Hepatocyte (in vitro differentiated cells): ENCODE measurements around the gene PTPRN2. TPM values are rescaled to one million over a fixed set of nuclear protein-coding genes. Genes with fewer than 3 reads are reported as not detected.

ENCODE experiments used
- DNase-seq: peaks from one replicate; pipeline ENCODE4 v3.0.0-alpha.2; 2016; ENCODE audit warnings: low spot score
- H2AFZ ChIP-seq: fragments of 200-600 bp; sonication (generic); 2 replicates; pipeline ENCODE4 v1.6.0; 2016; ENCODE audit warnings: antibody characterized with exemption, mild to moderate bottlenecking
- H3K27ac ChIP-seq: fragments of 200-600 bp; sonication (generic); 2 replicates; pipeline ENCODE4 v1.5.1; 2016; ENCODE audit warnings: mild to moderate bottlenecking
- H3K27me3 ChIP-seq: fragments of 200-600 bp; sonication (generic); 2 replicates; pipeline ENCODE4 v1.6.1; 2016
- H3K36me3 ChIP-seq: fragments of 200-600 bp; sonication (generic); replicated peaks from 2 replicates; pipeline ENCODE4 v1.5.1; 2016; ENCODE audit warnings: low read depth; ENCODE audit not compliant: insufficient read depth
- H3K4me1 ChIP-seq: fragments of 200-600 bp; sonication (generic); 2 replicates; pipeline ENCODE4 v1.5.1; 2016; ENCODE audit warnings: mild to moderate bottlenecking, moderate library complexity; ENCODE audit not compliant: insufficient read depth
- H3K4me2 ChIP-seq: fragments of 200-600 bp; sonication (generic); 2 replicates; pipeline ENCODE4 v1.6.0; 2016
- H3K4me3 ChIP-seq: fragments of 200-600 bp; sonication (generic); 2 replicates; pipeline ENCODE4 v1.5.1; 2016; ENCODE audit warnings: mild to moderate bottlenecking
- H3K79me2 ChIP-seq: fragments of 200-600 bp; sonication (generic); 2 replicates; pipeline ENCODE4 v1.6.0; 2017; ENCODE audit warnings: mild to moderate bottlenecking
- H3K9me2 ChIP-seq: fragments of 200-600 bp; sonication (generic); replicated peaks from 2 replicates; pipeline ENCODE4 v1.6.0; 2017; ENCODE audit warnings: mild to moderate bottlenecking; ENCODE audit not compliant: insufficient read depth
- H3K9me3 ChIP-seq: fragments of 200-600 bp; sonication (generic); 2 replicates; pipeline ENCODE4 v1.5.1; 2016; ENCODE audit warnings: low read depth, mild to moderate bottlenecking
- H4K20me1 ChIP-seq: fragments of 200-600 bp; sonication (generic); 2 replicates; pipeline ENCODE4 v1.6.0; 2016; ENCODE audit warnings: mild to moderate bottlenecking; ENCODE audit not compliant: insufficient read depth, poor library complexity, severe bottlenecking
- EZH2 ChIP-seq: fragments of 200-600 bp; sonication (generic); IDR thresholded peaks from 2 replicates; pipeline ENCODE4 v1.6.1; 2016; ENCODE audit warnings: antibody characterized with exemption, mild to moderate bottlenecking, borderline replicate concordance
- EZH2phosphoT487 ChIP-seq: fragments of 200-600 bp; sonication (generic); IDR thresholded peaks from one replicate; pipeline ENCODE4 v1.6.1; 2018; ENCODE audit warnings: antibody characterized with exemption, mild to moderate bottlenecking, low read depth, moderate library complexity; ENCODE audit not compliant: unreplicated experiment, severe bottlenecking
- WGBS: methylation state at CpG from one replicate; pipeline ENCODE4 v1.1.6; 2016; ENCODE audit warnings: low lambda C conversion rate; ENCODE audit errors: missing lambda C conversion rate; 5-methylcytosine and 5-hydroxymethylcytosine counted together
- polyA plus RNA-seq: library from polyadenylated mRNA; unstranded; fragments of >200 nt; fragmentation: Nextera tagmentation; extraction: Ambion mirVana; gene quantifications from 2 replicates; pipeline ENCODE4 v1.2.1, GENCODE V29; 2016
- total RNA-seq: library from RNA; depleted of rRNA; stranded (reverse); fragments of >200 nt; gene quantifications from 2 replicates; pipeline ENCODE4 v1.2.3, GENCODE V29; 2014
- TF ChIP-seq, protein P1 (sequence below): fragments of 200-600 bp; sonication (generic); IDR thresholded peaks from 2 replicates; pipeline ENCODE4 v1.5.1; 2016; ENCODE audit warnings: antibody characterized with exemption, mild to moderate bottlenecking; ENCODE audit not compliant: poor library complexity

The PTPRN2 gene
- total and polyA plus RNA-seq, 2 experiments from 2014 or later: 2.1 to 3.3 TPM

GRCh38 chr7:158111049-158111751 lies 476.4 kb downstream of the PTPRN2 start:
- H2AFZ ChIP-seq: no peak overlapping the region
- peak; percentile 56 for DNase-seq
- no peaks in the 10 kb centered on the region for H3K4me1 ChIP-seq
- H3K27ac ChIP-seq: no peak overlapping the region
- no peaks in the 10 kb centered on the region for H3K79me2 ChIP-seq
- H3K36me3 ChIP-seq: no peaks in the 10 kb centered on the region
- no peak overlapping the region for H3K4me3 ChIP-seq
- TF ChIP-seq EZH2phosphoT487 (no peak), EZH2 (no peak)
- TF ChIP-seq, protein P1, sequence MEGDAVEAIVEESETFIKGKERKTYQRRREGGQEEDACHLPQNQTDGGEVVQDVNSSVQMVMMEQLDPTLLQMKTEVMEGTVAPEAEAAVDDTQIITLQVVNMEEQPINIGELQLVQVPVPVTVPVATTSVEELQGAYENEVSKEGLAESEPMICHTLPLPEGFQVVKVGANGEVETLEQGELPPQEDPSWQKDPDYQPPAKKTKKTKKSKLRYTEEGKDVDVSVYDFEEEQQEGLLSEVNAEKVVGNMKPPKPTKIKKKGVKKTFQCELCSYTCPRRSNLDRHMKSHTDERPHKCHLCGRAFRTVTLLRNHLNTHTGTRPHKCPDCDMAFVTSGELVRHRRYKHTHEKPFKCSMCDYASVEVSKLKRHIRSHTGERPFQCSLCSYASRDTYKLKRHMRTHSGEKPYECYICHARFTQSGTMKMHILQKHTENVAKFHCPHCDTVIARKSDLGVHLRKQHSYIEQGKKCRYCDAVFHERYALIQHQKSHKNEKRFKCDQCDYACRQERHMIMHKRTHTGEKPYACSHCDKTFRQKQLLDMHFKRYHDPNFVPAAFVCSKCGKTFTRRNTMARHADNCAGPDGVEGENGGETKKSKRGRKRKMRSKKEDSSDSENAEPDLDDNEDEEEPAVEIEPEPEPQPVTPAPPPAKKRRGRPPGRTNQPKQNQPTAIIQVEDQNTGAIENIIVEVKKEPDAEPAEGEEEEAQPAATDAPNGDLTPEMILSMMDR: no peak
- H3K9me2 ChIP-seq: no peaks in the 10 kb centered on the region
- no peaks in the 10 kb centered on the region for H3K27me3 ChIP-seq
- H3K4me2 ChIP-seq: no peak overlapping the region
- no peaks in the 10 kb centered on the region for H3K9me3 ChIP-seq
- WGBS: 62% methylated on average over 16 of the region's 16 CpGs
- H4K20me1 ChIP-seq: no peaks in the 10 kb centered on the region

- Histone ChIP-seq H3K79me2 (no peaks in the 10 kb centered on the region), H3K4me3 (no peak overlapping the region), H2AFZ (no peak overlapping the region), H3K4me1 (no peaks in the 10 kb centered on the region), H3K27ac (no peak overlapping the region), H3K4me2 (no peak overlapping the region), H4K20me1 (no peaks in the 10 kb centered on the region), H3K36me3 (no peaks in the 10 kb centered on the region), H3K9me3 (no peaks in the 10 kb centered on the region), H3K27me3 (no peaks in the 10 kb centered on the region), H3K9me2 (no peaks in the 10 kb centered on the region)
- TF ChIP-seq EZH2 (no peak), EZH2phosphoT487 (no peak)
- TF ChIP-seq, protein P1: no peak
- DNase-seq: no peak
- WGBS: 94% methylated on average over 13 of the region's 14 CpGs
Observed at GRCh38 chr7:158110661-158111048, 477.0 kb downstream of the PTPRN2 start.

GRCh38 chr7:158110034-158110590 lies 477.5 kb downstream of the PTPRN2 start:
- H4K20me1 ChIP-seq: no peaks in the 10 kb centered on the region
- no peak overlapping the region for H3K27ac ChIP-seq
- H3K4me3 ChIP-seq: no peak overlapping the region
- H3K27me3 ChIP-seq: no peaks in the 10 kb centered on the region
- no peaks in the 10 kb centered on the region for H3K4me1 ChIP-seq
- H3K79me2 ChIP-seq: no peaks in the 10 kb centered on the region
- no peak overlapping the region for H3K4me2 ChIP-seq
- TF ChIP-seq EZH2 (no peak), EZH2phosphoT487 (no peak)
- TF ChIP-seq, protein P1: no peak
- H3K36me3 ChIP-seq: no peaks in the 10 kb centered on the region
- H3K9me2 ChIP-seq: no peaks in the 10 kb centered on the region
- 90% methylated on average over 14 of the region's 15 CpGs for WGBS
- no peak for DNase-seq
- no peak overlapping the region for H2AFZ ChIP-seq
- no peaks in the 10 kb centered on the region for H3K9me3 ChIP-seq
